Limb (tissue), 2 donors: ENCODE data around the gene RABGGTA.
A peak's percentile ranks its signal among the peaks of the same experiment; 100 is the strongest.

Experiments
- DNase-seq, 2 donors: peaks; one replicate each; pipeline ENCODE4 v3.0.0-alpha.2; 2016; ENCODE audit errors: extremely low spot score in 2 of 2

Gene RABGGTA

GRCh38 chr14:24300326-24300980 lies 29.1 kb upstream of the RABGGTA start:
- DNase-seq = no peak

- DNase-seq = peak; percentile 91 to 96
Observed at GRCh38 chr14:24299255-24300191, 28.1 kb upstream of the RABGGTA start, which contains the start of the genes DHRS1 and NOP9. Gene DHRS1, minus strand, starts transcription at chr14:24299780. Its CDS starts 674 bp downstream, at chr14:24299106. Gene NOP9, plus strand, starts transcription at chr14:24299850. Its CDS starts 105 bp downstream, at chr14:24299955.

GRCh38 chr14:24298892-24299254 lies 27.5 kb upstream of the RABGGTA start:
- DNase-seq = no peak

GRCh38 chr14:24297190-24297964 lies 26.0 kb upstream of the RABGGTA start:
- no peak for DNase-seq

- peak; percentile 71 to 79 for DNase-seq
Observed at GRCh38 chr14:24296341-24297157, 25.2 kb upstream of the RABGGTA start.

GRCh38 chr14:24293525-24293924 lies 22.1 kb upstream of the RABGGTA start:
- DNase-seq = no peak

- DNase-seq = no peak
Observed at GRCh38 chr14:24292118-24292807, 20.9 kb upstream of the RABGGTA start.

GRCh38 chr14:24291446-24292117 lies 20.2 kb upstream of the RABGGTA start:
- no peak for DNase-seq

- no peak for DNase-seq
Observed at GRCh38 chr14:24290746-24291145, 19.3 kb upstream of the RABGGTA start.

- DNase-seq = no peak
Observed at GRCh38 chr14:24289649-24290280, 18.4 kb upstream of the RABGGTA start.

GRCh38 chr14:24286996-24287395 lies 15.6 kb upstream of the RABGGTA start:
- DNase-seq = no peak

GRCh38 chr14:24285351-24285750 lies 14.0 kb upstream of the RABGGTA start:
- no peak for DNase-seq

GRCh38 chr14:24284501-24285035 lies 13.2 kb upstream of the RABGGTA start:
- DNase-seq = no peak

- DNase-seq = no peak
Observed at GRCh38 chr14:24283796-24284460, 12.5 kb upstream of the RABGGTA start.

- no peak for DNase-seq
Observed at GRCh38 chr14:24282736-24283135, 11.3 kb upstream of the RABGGTA start.

GRCh38 chr14:24281636-24282035 lies 10.2 kb upstream of the RABGGTA start:
- no peak for DNase-seq

GRCh38 chr14:24280797-24281460 lies 9.5 kb upstream of the RABGGTA start:
- DNase-seq = no peak
